Liver (tissue), 9 donors: ENCODE measurements around the gene GARIN5B. TPM values are rescaled to one million over a fixed set of nuclear protein-coding genes. Genes with fewer than 3 reads are reported as not detected.

Experiments used
- DNase-seq: peaks from one replicate; pipeline ENCODE4 v3.0.0-alpha.2; 2017; ENCODE audit warnings: low spot score
- H3K27ac ChIP-seq, 2 donors: one replicate each; pipeline ENCODE4 v1.7.0; 2013; ENCODE audit warnings: inconsistent platforms in 2 of 2, low read length in 2 of 2, control low read depth in 1 of 2, low read depth in 1 of 2, mild to moderate bottlenecking in 1 of 2
- H3K27me3 ChIP-seq, 4 donors: one replicate each; pipeline versions ENCODE4 v1.6.1 to v1.7.0; 2013; ENCODE audit warnings: low read length in 3 of 4, inconsistent platforms in 1 of 4, mild to moderate bottlenecking in 1 of 4, moderate library complexity in 1 of 4; ENCODE audit not compliant: control insufficient read depth in 4 of 4, insufficient read depth in 4 of 4
- H3K36me3 ChIP-seq, 4 donors: one replicate each; pipeline versions ENCODE4 v1.6.1 to v1.7.0; 2013; ENCODE audit warnings: low read length in 3 of 4, mild to moderate bottlenecking in 3 of 4, low read depth in 1 of 4, moderate library complexity in 1 of 4; ENCODE audit not compliant: control insufficient read depth in 4 of 4, insufficient read depth in 3 of 4
- H3K4me1 ChIP-seq, 4 donors: one replicate each; pipeline versions ENCODE4 v1.6.1 to v1.7.0; 2013; ENCODE audit warnings: low read length in 3 of 4, mild to moderate bottlenecking in 3 of 4, moderate library complexity in 1 of 4; ENCODE audit not compliant: control insufficient read depth in 4 of 4, insufficient read depth in 4 of 4
- H3K4me3 ChIP-seq, 3 donors: one replicate each; pipeline versions ENCODE4 v1.6.1 to v1.7.0; 2013; ENCODE audit warnings: low read length in 3 of 3, control low read depth in 1 of 3, low read depth in 1 of 3, mild to moderate bottlenecking in 1 of 3
- H3K9ac ChIP-seq, 2 donors: one replicate each; pipeline ENCODE4 v1.7.0; 2013; ENCODE audit warnings: low read length in 2 of 2, mild to moderate bottlenecking in 2 of 2, moderate library complexity in 2 of 2, control low read depth in 1 of 2, low read depth in 1 of 2
- H3K9me3 ChIP-seq, 4 donors: one replicate each; pipeline versions ENCODE4 v1.6.1 to v1.7.0; 2013; ENCODE audit warnings: low read length in 3 of 4; ENCODE audit not compliant: control insufficient read depth in 4 of 4
- ATF3 ChIP-seq: IDR thresholded peaks from 2 replicates; pipeline ENCODE4 v1.6.1; 2016; ENCODE audit warnings: antibody characterized with exemption
- CTCF ChIP-seq: fragments of 150-350 bp; IDR thresholded peaks from 2 replicates; pipeline ENCODE4 v1.5.1; 2017; ENCODE audit warnings: improper control_type of control experiment, low read depth, low read length; ENCODE audit not compliant: missing input control
- EGR1 ChIP-seq, 2 donors: IDR thresholded peaks; 2 replicates each; pipeline ENCODE4 v1.6.1; 2016 to 2018; ENCODE audit warnings: antibody characterized with exemption in 2 of 2, low read depth in 2 of 2
- FOXA1 ChIP-seq: IDR thresholded peaks from 2 replicates; pipeline ENCODE4 v1.6.1; 2016; ENCODE audit warnings: antibody characterized with exemption
- FOXA2 ChIP-seq: IDR thresholded peaks from 2 replicates; pipeline ENCODE4 v1.6.1; 2016; ENCODE audit warnings: antibody characterized with exemption
- GABPA ChIP-seq, 2 donors: IDR thresholded peaks in 1 of 2; conservative IDR thresholded peaks in 1 of 2; 2 replicates each; pipeline ENCODE4 v1.6.1; 2016; ENCODE audit warnings: antibody characterized with exemption in 2 of 2, mild to moderate bottlenecking in 1 of 2, moderate library complexity in 1 of 2
- HNF4A ChIP-seq, 2 donors: conservative IDR thresholded peaks; 2 replicates each; pipeline ENCODE4 v1.6.1; 2016; ENCODE audit warnings: antibody characterized with exemption in 2 of 2, mild to moderate bottlenecking in 2 of 2
- JUND ChIP-seq, 2 donors: IDR thresholded peaks; 2 replicates each; pipeline ENCODE4 v1.6.1; 2016; ENCODE audit warnings: antibody characterized with exemption in 2 of 2
- MAX ChIP-seq: IDR thresholded peaks from 2 replicates; pipeline ENCODE4 v1.6.1; 2016; ENCODE audit warnings: antibody characterized with exemption
- NR2F2 ChIP-seq: IDR thresholded peaks from 2 replicates; pipeline ENCODE4 v1.6.1; 2016; ENCODE audit warnings: antibody characterized with exemption
- RAD21 ChIP-seq, 2 donors: IDR thresholded peaks; 2 replicates each; pipeline ENCODE4 v1.6.1; 2016; ENCODE audit warnings: antibody characterized with exemption in 2 of 2, mild to moderate bottlenecking in 2 of 2
- REST ChIP-seq: IDR thresholded peaks from 2 replicates; pipeline ENCODE4 v1.6.1; 2016; ENCODE audit warnings: antibody characterized with exemption, mild to moderate bottlenecking
- RXRA ChIP-seq, 2 donors: IDR thresholded peaks; 2 replicates each; pipeline ENCODE4 v1.6.1; 2017 to 2018; ENCODE audit warnings: antibody characterized with exemption in 2 of 2, mild to moderate bottlenecking in 1 of 2
- SP1 ChIP-seq: IDR thresholded peaks from 2 replicates; pipeline ENCODE4 v1.6.1; 2018; ENCODE audit warnings: antibody characterized with exemption, mild to moderate bottlenecking
- TAF1 ChIP-seq: conservative IDR thresholded peaks from 2 replicates; pipeline ENCODE4 v1.6.1; 2016; ENCODE audit warnings: antibody characterized with exemption, mild to moderate bottlenecking
- YY1 ChIP-seq: IDR thresholded peaks from 2 replicates; pipeline ENCODE4 v1.6.1; 2016; ENCODE audit warnings: antibody characterized with exemption, mild to moderate bottlenecking
- ZBTB33 ChIP-seq: IDR thresholded peaks from 2 replicates; pipeline ENCODE4 v1.6.1; 2016; ENCODE audit warnings: antibody characterized with exemption
- WGBS: extraction: QIAGEN DNeasy Blood & Tissue Kit; methylation state at CpG from one replicate; pipeline ENCODE4 v1.1.7; 2013; 5-methylcytosine and 5-hydroxymethylcytosine counted together
- polyA plus RNA-seq, 2 donors: library from polyadenylated mRNA; stranded (reverse) in 1 of 2; unstranded in 1 of 2; fragments of 200-250 nt in 1 of 2; fragments of >200 nt in 1 of 2; fragmentation: Nextera tagmentation in 1 of 2; extraction: Ambion mirVana in 1 of 2; gene quantifications; one replicate each; pipeline versions ENCODE4 v1.2.1 to v1.2.3, GENCODE V29; 2013 to 2015
- total RNA-seq, 2 donors: library from RNA; depleted of rRNA; stranded (reverse); fragments of >200 nt; gene quantifications; one replicate each; pipeline ENCODE4 v1.2.3, GENCODE V29; 2014
- donor health status: healthy.
- donor health status: healthy.
- donor health status: healthy.
- donor health status: healthy.
- donor health status: healthy.

The GARIN5B gene
- total and polyA plus RNA-seq, 4 donors = not detected

- TF ChIP-seq NR2F2 (no peak), RXRA (IDR thresholded peaks at IDR 0.05) (no peak), REST (no peak), EGR1 (IDR thresholded peaks at IDR 0.05; ENCODE audit: low read depth in 2 of 2) (no peak), ATF3 (no peak), GABPA (IDR thresholded peaks at IDR 0.05 in 1 of 2, conservative IDR thresholded peaks at IDR 0.05 in 1 of 2) (no peak), JUND (IDR thresholded peaks at IDR 0.05) (no peak), SP1 (no peak), FOXA2 (no peak), HNF4A (conservative IDR thresholded peaks at IDR 0.05) (no peak), TAF1 (no peak), YY1 (no peak), RAD21 (IDR thresholded peaks at IDR 0.05) (no peak), ZBTB33 (no peak)
- Histone ChIP-seq H3K9me3 (no peaks in the 10 kb centered on the region), H3K4me3 (no peak overlapping the region), H3K27me3 (peaks cover 0 to 2% (median 0%) of the 10 kb centered on the region in 4 donors), H3K9ac (no peak overlapping the region), H3K36me3 (peaks cover 0 to 6% (median 2%) of the 10 kb centered on the region in 4 donors), H3K4me1 (peaks cover 15 to 29% (median 24%) of the 10 kb centered on the region in 4 donors), H3K27ac (no peak overlapping the region)
- no peak for DNase-seq
- 97% methylated on average over 3 of the region's 3 CpGs for WGBS
Measured at GRCh38 chr19:55382522-55383054, 19.5 kb upstream of the GARIN5B start.

GRCh38 chr19:55382013-55382412 is 19.0 kb upstream of the GARIN5B start:
- no peak for DNase-seq
- H3K9ac ChIP-seq = no peak overlapping the region
- TF ChIP-seq FOXA2 = no peak
- no peak for TF ChIP-seq ATF3
- no peak for TF ChIP-seq MAX
- no peak for TF ChIP-seq TAF1
- TF ChIP-seq ZBTB33 = no peak
- TF ChIP-seq CTCF = no peak
- no peak for TF ChIP-seq EGR1 (IDR thresholded peaks at IDR 0.05; ENCODE audit: low read depth in 2 of 2)
- TF ChIP-seq YY1 = no peak
- no peak for TF ChIP-seq GABPA (IDR thresholded peaks at IDR 0.05 in 1 of 2, conservative IDR thresholded peaks at IDR 0.05 in 1 of 2)
- TF ChIP-seq NR2F2 = no peak
- TF ChIP-seq FOXA1 = no peak
- no peak for TF ChIP-seq JUND (IDR thresholded peaks at IDR 0.05)
- no peak for TF ChIP-seq RXRA (IDR thresholded peaks at IDR 0.05)
- TF ChIP-seq SP1 = no peak
- no peak for TF ChIP-seq HNF4A (conservative IDR thresholded peaks at IDR 0.05)

More at GRCh38 chr19:55382013-55382412, 19.0 kb upstream of the GARIN5B start:
- WGBS = 98% methylated on average over 5 of the region's 5 CpGs
- H3K27ac ChIP-seq = no peak overlapping the region
- H3K36me3 ChIP-seq = no peaks in the 10 kb centered on the region
- no peak overlapping the region for H3K4me3 ChIP-seq
- H3K9me3 ChIP-seq = no peaks in the 10 kb centered on the region
- peaks cover 11 to 24% (median 18%) of the 10 kb centered on the region in 4 donors for H3K4me1 ChIP-seq
- peaks cover 0 to 2% (median 0%) of the 10 kb centered on the region in 4 donors for H3K27me3 ChIP-seq
